Activated CD8-positive, alpha-beta T cell treated with anti-CD3 and anti-CD28 coated beads for 36 hours (primary cell): Measurements from ENCODE around the gene ERLIN1. TPM values are rescaled to one million over a fixed set of nuclear protein-coding genes. Genes with fewer than 3 reads are reported as not detected.

Source experiments
- ATAC-seq: fragments of 200-7000 bp; cut with Tn5 transposase; one replicate; pipeline ENCODE4 v1.10.0; 2021; ENCODE audit warnings: mild to moderate bottlenecking, moderate library complexity
- CTCF ChIA-PET: fragments of 350-600 bp; sonication (Branson Sonifier 250); formaldehyde crosslinking; loops from one replicate; lab custom pipeline; 2021; ENCODE audit warnings: antibody characterized with exemption; lab: Charles Lee
- POLR2A ChIA-PET: fragments of 350-600 bp; sonication (Branson Sonifier 250); formaldehyde crosslinking; loops from one replicate; lab custom pipeline; 2021; ENCODE audit warnings: antibody characterized with exemption; lab: Charles Lee
- DNase-seq: peaks from one replicate; pipeline ENCODE4 v3.0.0-alpha.2; 2020
- H3K27ac Mint-ChIP-seq: one replicate; pipeline ENCODE4 v1.8.0; 2021; ENCODE audit warnings: mild to moderate bottlenecking, mixed read lengths
- H3K27me3 Mint-ChIP-seq: one replicate; pipeline ENCODE4 v1.8.0; 2021; ENCODE audit warnings: mixed read lengths
- H3K36me3 Mint-ChIP-seq: one replicate; pipeline ENCODE4 v1.8.0; 2021; ENCODE audit warnings: low read depth, mixed read lengths
- H3K4me1 Mint-ChIP-seq: one replicate; pipeline ENCODE4 v1.8.0; 2021; ENCODE audit warnings: low read depth, mixed read lengths
- H3K4me3 Mint-ChIP-seq: one replicate; pipeline ENCODE4 v1.8.0; 2021; ENCODE audit warnings: mild to moderate bottlenecking, moderate library complexity, mixed read lengths
- H3K9me3 Mint-ChIP-seq: one replicate; pipeline ENCODE4 v1.8.0; 2021; ENCODE audit warnings: mixed read lengths
- intact Hi-C: fragments of 100-400 bp; cut with micrococcal nuclease; formaldehyde crosslinking; loops from one replicate; pipeline ENCODE4 v1.10.0; 2022
- total RNA-seq, 2 experiments: library from RNA; stranded (reverse); gene quantifications; one replicate each; pipeline ENCODE4 v1.2.3, GENCODE V29; 2021
- TF ChIP-seq, protein P1 (sequence below): fragments of 200-600 bp; IDR thresholded peaks from one replicate; pipeline ENCODE4 v1.8.0; 2022; ENCODE audit warnings: antibody characterized with exemption, mild to moderate bottlenecking

ERLIN1 gene
- total RNA-seq, 2 experiments from 2014 or later, result 16.6 to 17.0 TPM

DNA sequence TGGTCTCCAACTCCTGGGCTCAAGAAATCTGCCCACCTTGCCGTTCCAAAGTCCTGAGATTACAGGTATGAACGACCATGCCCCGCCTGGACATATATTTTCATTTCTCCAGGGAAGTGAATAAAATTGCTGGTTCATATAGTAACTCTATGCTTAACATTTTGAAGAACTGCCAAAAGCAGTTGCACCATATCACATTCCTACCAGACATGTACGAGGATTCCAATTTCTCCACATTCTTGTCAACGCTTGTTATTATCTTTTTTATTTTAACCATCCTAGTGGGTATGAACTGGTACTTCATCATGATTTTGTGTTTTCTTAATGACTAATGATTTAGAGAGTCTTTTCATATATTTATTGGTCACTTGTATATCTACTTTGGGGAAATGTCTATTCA, 82.2 kb downstream of the ERLIN1 start:
- ATAC-seq, result no peak
- no peaks in the 10 kb centered on the region for H3K4me1 Mint-ChIP-seq
- no peaks in the 10 kb centered on the region for H3K9me3 Mint-ChIP-seq
- POLR2A ChIA-PET, result no interaction called here
- no peak overlapping the region for H3K4me3 Mint-ChIP-seq
- DNase-seq, result no peak
- intact Hi-C loops, result no loop called here
- TF ChIP-seq, protein P1, sequence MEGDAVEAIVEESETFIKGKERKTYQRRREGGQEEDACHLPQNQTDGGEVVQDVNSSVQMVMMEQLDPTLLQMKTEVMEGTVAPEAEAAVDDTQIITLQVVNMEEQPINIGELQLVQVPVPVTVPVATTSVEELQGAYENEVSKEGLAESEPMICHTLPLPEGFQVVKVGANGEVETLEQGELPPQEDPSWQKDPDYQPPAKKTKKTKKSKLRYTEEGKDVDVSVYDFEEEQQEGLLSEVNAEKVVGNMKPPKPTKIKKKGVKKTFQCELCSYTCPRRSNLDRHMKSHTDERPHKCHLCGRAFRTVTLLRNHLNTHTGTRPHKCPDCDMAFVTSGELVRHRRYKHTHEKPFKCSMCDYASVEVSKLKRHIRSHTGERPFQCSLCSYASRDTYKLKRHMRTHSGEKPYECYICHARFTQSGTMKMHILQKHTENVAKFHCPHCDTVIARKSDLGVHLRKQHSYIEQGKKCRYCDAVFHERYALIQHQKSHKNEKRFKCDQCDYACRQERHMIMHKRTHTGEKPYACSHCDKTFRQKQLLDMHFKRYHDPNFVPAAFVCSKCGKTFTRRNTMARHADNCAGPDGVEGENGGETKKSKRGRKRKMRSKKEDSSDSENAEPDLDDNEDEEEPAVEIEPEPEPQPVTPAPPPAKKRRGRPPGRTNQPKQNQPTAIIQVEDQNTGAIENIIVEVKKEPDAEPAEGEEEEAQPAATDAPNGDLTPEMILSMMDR, result no peak
- H3K27me3 Mint-ChIP-seq, result peaks cover 23% of the 10 kb centered on the region
- no peaks in the 10 kb centered on the region for H3K36me3 Mint-ChIP-seq
- H3K27ac Mint-ChIP-seq, result no peak overlapping the region
- CTCF ChIA-PET, result no interaction called here

DNA sequence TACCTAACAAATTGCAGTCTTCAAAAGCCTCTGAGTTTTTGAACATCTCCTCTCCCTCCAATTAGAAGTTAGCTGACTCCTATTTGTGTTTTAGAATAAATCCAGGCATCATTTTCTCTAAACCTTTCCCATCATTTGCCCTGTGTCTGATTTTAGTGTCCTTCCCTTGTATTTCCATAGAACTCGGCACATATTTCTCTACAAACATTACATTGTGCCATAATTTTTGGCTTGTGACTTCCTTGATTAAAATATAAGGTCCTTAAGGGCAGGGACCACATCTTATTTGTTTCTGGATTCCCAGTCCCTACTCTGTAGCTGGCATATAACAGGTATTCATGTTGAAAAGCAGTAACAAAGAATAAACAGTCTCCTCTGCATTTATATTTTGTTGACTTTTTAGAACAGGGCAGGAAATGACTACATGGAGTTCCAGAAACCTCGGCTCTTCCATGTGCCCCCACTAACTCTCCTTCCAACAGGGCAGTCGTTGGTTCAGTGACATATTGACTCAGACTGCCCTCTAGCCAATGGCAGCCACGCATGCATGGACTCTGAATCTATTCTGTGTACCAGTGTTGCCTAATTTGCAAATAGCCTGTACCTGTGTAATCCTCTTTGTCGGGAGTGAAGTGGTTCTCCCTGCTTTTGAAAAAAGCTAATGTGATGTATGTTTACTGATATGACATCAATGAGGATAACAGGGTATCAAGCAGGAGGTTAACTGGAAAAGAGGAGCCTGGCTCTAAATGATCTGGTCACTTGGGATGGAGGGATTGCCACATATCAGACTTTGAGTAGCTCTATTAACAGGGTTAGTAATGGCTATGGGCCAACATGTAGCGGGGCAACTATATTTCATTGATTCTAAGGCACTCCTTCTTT, 84.4 kb downstream of the ERLIN1 start:
- no peaks in the 10 kb centered on the region for H3K9me3 Mint-ChIP-seq
- DNase-seq (no peak), ATAC-seq (no peak)
- POLR2A ChIA-PET, result no interaction called here
- no peaks in the 10 kb centered on the region for H3K4me1 Mint-ChIP-seq
- TF ChIP-seq, protein P1, result no peak
- no peak overlapping the region for H3K4me3 Mint-ChIP-seq
- intact Hi-C loops, result no loop called here
- no peak overlapping the region for H3K27ac Mint-ChIP-seq
- peaks cover 28% of the 10 kb centered on the region for H3K27me3 Mint-ChIP-seq
- CTCF ChIA-PET, result interaction anchor here (0.6 to 1.5 kb wide), 2 partner anchors 55 to 256 kb away, joined by 3 to 7 read pairs; no protein-coding TSS in a partner anchor
- no peaks in the 10 kb centered on the region for H3K36me3 Mint-ChIP-seq

DNA sequence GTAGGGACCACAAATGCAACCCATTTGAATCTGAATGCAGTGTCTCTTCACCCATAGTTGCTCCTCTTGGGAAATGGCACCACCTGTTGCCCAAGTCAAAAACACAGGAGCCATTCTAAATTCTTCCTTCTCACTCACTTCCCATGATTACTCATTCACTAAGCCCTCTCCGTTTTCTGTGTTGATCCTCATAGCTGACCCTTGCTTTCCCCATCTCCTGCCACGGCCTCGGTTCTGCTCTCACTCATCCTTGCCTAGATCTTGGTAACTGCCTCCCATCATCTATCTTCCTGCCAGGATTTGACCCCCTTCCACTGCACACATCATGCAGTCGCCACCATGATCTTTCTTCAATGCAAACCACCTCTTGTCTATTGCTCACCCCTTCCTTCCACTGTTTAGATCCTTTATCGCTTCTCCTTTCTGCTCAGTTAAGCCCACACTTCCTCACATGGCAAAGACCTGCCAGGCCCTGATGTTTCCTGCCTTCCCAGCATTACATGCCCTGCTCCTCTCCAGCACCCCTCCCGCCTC, 85.1 kb downstream of the ERLIN1 start:
- Mint-ChIP-seq H3K4me3 (no peak overlapping the region), H3K36me3 (no peaks in the 10 kb centered on the region), H3K27me3 (peaks cover 28% of the 10 kb centered on the region), H3K4me1 (no peaks in the 10 kb centered on the region), H3K9me3 (no peaks in the 10 kb centered on the region), H3K27ac (no peak overlapping the region)
- TF ChIP-seq, protein P1, result no peak
- POLR2A ChIA-PET, result no interaction called here
- CTCF ChIA-PET, result no interaction called here
- ATAC-seq (no peak), DNase-seq (no peak)
- intact Hi-C loops, result no loop called here

Other genes starting within 250 kb of the ERLIN1 start
- 1 to 10 TPM; 2.6 to 2.9 TPM for gene DNMBP, start 176.1 kb downstream of the ERLIN1 start, total RNA-seq
- not detected for gene CPN1, start 104.2 kb downstream of the ERLIN1 start, total RNA-seq
- gene CHUK, start 43.6 kb upstream of the ERLIN1 start, total RNA-seq, result 10 to 100 TPM; 24.7 to 26.1 TPM
- gene CWF19L1, start 81.6 kb upstream of the ERLIN1 start, total RNA-seq, result 10 to 100 TPM; 38.5 to 43.3 TPM
- gene BLOC1S2, start 100.7 kb upstream of the ERLIN1 start, total RNA-seq, result 10 to 100 TPM; 45.1 to 48.6 TPM
- gene PKD2L1, start 144.2 kb upstream of the ERLIN1 start, total RNA-seq, result not detected
- gene SCD, start 161.2 kb upstream of the ERLIN1 start, total RNA-seq, result 100 to 1,000 TPM; 271 TPM